T follicular helper cell (primary cell): Measurements from ENCODE around the gene LSM10.

Source experiments
- DNase-seq: peaks from one replicate; pipeline ENCODE4 v3.0.0-alpha.2; 2020; ENCODE audit warnings: low read depth

The LSM10 gene

GRCh38 chr1:36383240-36383639 is 14.5 kb downstream of the LSM10 start:
- DNase-seq: no peak

- DNase-seq: no peak
These were observed 15.0 kb downstream of the LSM10 start for GRCh38 chr1:36382669-36383068.

- DNase-seq: no peak
These were observed 15.5 kb downstream of the LSM10 start for GRCh38 chr1:36382231-36382630.

GRCh38 chr1:36381405-36381804 is 16.3 kb downstream of the LSM10 start:
- DNase-seq: no peak

GRCh38 chr1:36380782-36381181 is 16.9 kb downstream of the LSM10 start:
- DNase-seq: no peak

- no peak for DNase-seq
These were observed 17.5 kb downstream of the LSM10 start for GRCh38 chr1:36380143-36380619.

- no peak for DNase-seq
These were observed 19.8 kb downstream of the LSM10 start for GRCh38 chr1:36377791-36378492.

- DNase-seq: no peak
These were observed 25.1 kb downstream of the LSM10 start for GRCh38 chr1:36372617-36373016.

- peak; percentile 79 for DNase-seq
These were observed 28.4 kb downstream of the LSM10 start for GRCh38 chr1:36369061-36369861.

- DNase-seq: no peak
These were observed 29.9 kb downstream of the LSM10 start for GRCh38 chr1:36367798-36368197.

GRCh38 chr1:36367066-36367465 is 30.6 kb downstream of the LSM10 start:
- peak; percentile 26 for DNase-seq

GRCh38 chr1:36366091-36366661 is 31.5 kb downstream of the LSM10 start:
- peak; percentile 59 for DNase-seq

GRCh38 chr1:36365381-36365780 is 32.3 kb downstream of the LSM10 start:
- DNase-seq: no peak

GRCh38 chr1:36359911-36360550 is 37.7 kb downstream of the LSM10 start:
- peak; percentile 44 for DNase-seq

GRCh38 chr1:36359383-36359782 is 38.3 kb downstream of the LSM10 start:
- DNase-seq: no peak

- DNase-seq: no peak
These were observed 39.1 kb downstream of the LSM10 start for GRCh38 chr1:36358514-36359084.

- DNase-seq: no peak
These were observed 41.9 kb downstream of the LSM10 start for GRCh38 chr1:36355811-36356210.

GRCh38 chr1:36354486-36354885 is 43.2 kb downstream of the LSM10 start:
- no peak for DNase-seq

GRCh38 chr1:36352910-36353878 is 44.5 kb downstream of the LSM10 start:
- DNase-seq: no peak

GRCh38 chr1:36352125-36352909 is 45.4 kb downstream of the LSM10 start:
- DNase-seq: no peak
